ENCODE measurements around the gene EZH2. TPM values are rescaled to one million over a fixed set of nuclear protein-coding genes. Genes with fewer than 3 reads are reported as not detected.

Gene EZH2
- total RNA-seq (2014; rRNA removed) (18.9 and 30.5 TPM in 2 replicates), Bru-seq, nascent RNA (percentile 88 among the genes with signal in this experiment), BruChase-seq, experiment 1, labeled RNA remaining after a 6-hour chase (percentile 79 among the genes with signal in this experiment), BruChase-seq, experiment 2, labeled RNA remaining after a 2-hour chase (percentile 84 among the genes with signal in this experiment)
- long read RNA-seq, transcript EZH2-203 (20 exons, 2,591 nt) = major isoform, 7 of 32 reads
- long read RNA-seq, partial matches to known transcripts = 5 of 32 reads
- long read RNA-seq, other reads (novel, unspliced or antisense) = 19 of 32 reads

DNA sequence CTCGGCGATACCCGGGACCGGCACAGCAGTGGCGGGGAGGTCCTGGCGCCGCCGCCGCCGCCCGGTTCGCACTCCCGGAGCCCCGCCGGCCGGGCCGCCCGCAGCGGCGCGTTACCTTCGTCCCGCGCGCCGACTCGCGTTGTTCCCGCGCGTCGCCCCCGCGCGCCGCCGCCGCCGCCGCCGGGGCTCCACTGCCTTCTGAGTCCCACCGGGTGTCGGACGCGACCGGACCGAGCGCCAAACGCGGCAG, at the start of gene EZH2:
Gene EZH2 (minus strand): TSS at position 243 of the 250 bp plus-strand sequence. CDS start 36,993 bp downstream, outside the sequence.
- POLR2A ChIA-PET (ENCODE audit: unreplicated experiment) = no interaction called here
- peaks cover 56% of the 10 kb centered on the region for H3K79me2 ChIP-seq (ENCODE audit: low read length)

DNA sequence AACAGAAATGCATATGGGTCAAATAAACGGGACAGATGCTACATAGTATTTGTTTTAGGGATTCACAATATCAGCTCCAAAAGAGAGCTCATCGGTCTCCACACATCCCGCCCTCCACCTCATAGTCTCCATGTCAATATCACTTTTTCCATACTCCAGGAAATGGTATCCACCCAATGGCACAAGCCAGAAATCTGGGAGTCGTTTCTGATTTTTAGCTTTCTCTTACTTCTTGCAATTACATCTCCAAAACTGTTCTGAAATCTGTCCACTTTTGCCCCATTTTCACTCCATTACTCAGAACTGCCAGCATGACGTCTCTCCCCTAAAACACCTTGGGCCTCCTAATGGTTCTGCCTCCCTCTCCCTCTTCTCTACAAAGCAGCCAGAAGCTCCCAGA, 47.4 kb upstream of the EZH2 start:
- H3K79me2 ChIP-seq (ENCODE audit: low read length) = no peaks in the 10 kb centered on the region
- ATAC-seq (no peak), DNase-seq (no peak)
- no peaks in the 10 kb centered on the region for H3K36me3 ChIP-seq (ENCODE audit: low read depth, low read length)
- H3K9me2 ChIP-seq (replicated peaks; ENCODE audit: low read length) = no peaks in the 10 kb centered on the region
- H3K9me3 ChIP-seq (ENCODE audit: low read length) = no peaks in the 10 kb centered on the region
- no peak overlapping the region for H2AFZ ChIP-seq (ENCODE audit: low read length)
- no peaks in the 10 kb centered on the region for H4K20me1 ChIP-seq (ENCODE audit: low read length)
- H3K4me2 ChIP-seq (ENCODE audit: low read length) = no peak overlapping the region
- no peak overlapping the region for H3K9ac ChIP-seq (ENCODE audit: low read length)
- TF ChIP-seq EZH2 (IDR thresholded peaks at IDR 0.05; ENCODE audit: low read length, unreplicated experiment) = no peak
- TF ChIP-seq EZH2phosphoT487 (IDR thresholded peaks at IDR 0.05; ENCODE audit: borderline replicate concordance, low read length) = no peak
- no peak for TF ChIP-seq CTCF (conservative IDR thresholded peaks at IDR 0.05; ENCODE audit: low read depth, low read length)
- no peak overlapping the region for H3K4me3 ChIP-seq (ENCODE audit: low read length)
- ChIA-PET CTCF (no interaction called here), POLR2A (ENCODE audit: unreplicated experiment) (no interaction called here)
- no peaks in the 10 kb centered on the region for H3K27me3 ChIP-seq (ENCODE audit: low read length)
- no TSS peak for BruUV-seq (replicated peaks)
- no peaks in the 10 kb centered on the region for H3K4me1 ChIP-seq (ENCODE audit: insufficient read depth, low read length)
- intact Hi-C loops (cut with micrococcal nuclease) = no loop called here
- no peak overlapping the region for H3K27ac ChIP-seq (ENCODE audit: low read length)
- H3F3A ChIP-seq (ENCODE audit: low read length, unreplicated experiment) = no peaks in the 10 kb centered on the region

More for the DNA sequence above, at the start of gene EZH2:
- Histone ChIP-seq H3K4me2 (ENCODE audit: low read length) (peak within 1 kb of the TSS; percentile 85), H3K27me3 (ENCODE audit: low read length) (no peaks in the 10 kb centered on the region), H3K9me3 (ENCODE audit: low read length) (no peaks in the 10 kb centered on the region), H2AFZ (ENCODE audit: low read length) (peak within 1 kb of the TSS; percentile 77), H3K27ac (ENCODE audit: low read length) (peak within 1 kb of the TSS; percentile 81), H3F3A (ENCODE audit: low read length, unreplicated experiment) (no peaks in the 10 kb centered on the region), H3K9me2 (replicated peaks; ENCODE audit: low read length) (no peaks in the 10 kb centered on the region), H3K4me3 (ENCODE audit: low read length) (peak within 1 kb of the TSS; percentile 80), H3K9ac (ENCODE audit: low read length) (peak within 1 kb of the TSS; percentile 96), H3K4me1 (ENCODE audit: insufficient read depth, low read length) (peaks cover 20% of the 10 kb centered on the region), H3K36me3 (ENCODE audit: low read depth, low read length) (no peaks in the 10 kb centered on the region), H4K20me1 (ENCODE audit: low read length) (peaks cover 30% of the 10 kb centered on the region)
- DNase-seq (no peak), ATAC-seq (peak; percentile 31)
- TF ChIP-seq EZH2 (IDR thresholded peaks at IDR 0.05; ENCODE audit: low read length, unreplicated experiment) = no peak
- TF ChIP-seq EZH2phosphoT487 (IDR thresholded peaks at IDR 0.05; ENCODE audit: borderline replicate concordance, low read length) = no peak
- TF ChIP-seq CTCF (conservative IDR thresholded peaks at IDR 0.05; ENCODE audit: low read depth, low read length) = no peak
- CTCF ChIA-PET = interaction anchor here (0.7 kb wide), 1 partner anchor 58 kb away, joined by 14 read pairs; no protein-coding TSS in a partner anchor
- no TSS peak for BruUV-seq (replicated peaks)
- intact Hi-C loops (cut with micrococcal nuclease) = loop anchor here (1.0 to 5.0 kb wide), 2 partner anchors 103 to 182 kb away; no protein-coding TSS in a partner anchor

DNA sequence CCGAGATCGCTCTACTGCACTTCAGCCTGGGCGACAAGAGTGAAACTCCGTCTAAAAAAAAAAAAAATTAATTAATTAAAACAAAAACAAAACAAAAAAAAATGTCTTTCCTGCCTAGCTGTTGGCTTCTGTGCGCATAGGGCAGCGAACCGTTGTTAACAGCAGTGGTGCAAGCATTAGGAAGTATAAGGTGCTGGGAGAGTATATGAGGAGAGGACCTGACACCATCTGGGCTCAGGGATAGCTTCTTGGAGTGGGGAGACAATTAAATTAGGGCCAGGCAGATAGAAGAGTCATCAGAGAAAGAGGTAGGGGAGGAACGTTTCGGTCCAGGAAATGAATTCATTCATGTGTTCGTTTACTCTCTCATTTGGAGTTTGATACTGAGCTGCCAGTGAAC, 46.2 kb upstream of the EZH2 start:
- no peak for DNase-seq
- CTCF ChIA-PET = no interaction called here
- BruUV-seq (replicated peaks) = no TSS peak

More for the DNA sequence above, 46.2 kb upstream of the EZH2 start:
- no peak overlapping the region for H3K27ac ChIP-seq (ENCODE audit: low read length)
- H3K9ac ChIP-seq (ENCODE audit: low read length) = no peak overlapping the region
- H3K4me1 ChIP-seq (ENCODE audit: insufficient read depth, low read length) = no peaks in the 10 kb centered on the region
- no peaks in the 10 kb centered on the region for H3K36me3 ChIP-seq (ENCODE audit: low read depth, low read length)
- no peaks in the 10 kb centered on the region for H3F3A ChIP-seq (ENCODE audit: low read length, unreplicated experiment)
- no peak overlapping the region for H3K4me2 ChIP-seq (ENCODE audit: low read length)
- H3K9me2 ChIP-seq (replicated peaks; ENCODE audit: low read length) = no peaks in the 10 kb centered on the region
- H3K4me3 ChIP-seq (ENCODE audit: low read length) = no peak overlapping the region
- no peaks in the 10 kb centered on the region for H3K79me2 ChIP-seq (ENCODE audit: low read length)
- no peaks in the 10 kb centered on the region for H3K9me3 ChIP-seq (ENCODE audit: low read length)
- ATAC-seq = no peak
- POLR2A ChIA-PET (ENCODE audit: unreplicated experiment) = no interaction called here
- TF ChIP-seq CTCF (conservative IDR thresholded peaks at IDR 0.05; ENCODE audit: low read depth, low read length) (no peak), EZH2 (IDR thresholded peaks at IDR 0.05; ENCODE audit: low read length, unreplicated experiment) (no peak), EZH2phosphoT487 (IDR thresholded peaks at IDR 0.05; ENCODE audit: borderline replicate concordance, low read length) (no peak)
- intact Hi-C loops (cut with micrococcal nuclease) = no loop called here
- no peaks in the 10 kb centered on the region for H3K27me3 ChIP-seq (ENCODE audit: low read length)
- H2AFZ ChIP-seq (ENCODE audit: low read length) = no peak overlapping the region
- no peaks in the 10 kb centered on the region for H4K20me1 ChIP-seq (ENCODE audit: low read length)

Measured in PC-3 (cell line).